T-cell (primary cell): ENCODE data around the gene ARSB. TPM values are rescaled to one million over a fixed set of nuclear protein-coding genes. Genes with fewer than 3 reads are reported as not detected.
"Not testable (repeated sequence)": the region's sequence is repeated elsewhere in the genome, so short reads cannot be mapped to it uniquely, and the experiment has no call there.

ENCODE experiments used
- ATAC-seq, 4 experiments: fragments of 200-7000 bp in 3 of 4; fragments of 150-1000 bp in 1 of 4; cut with Tn5 transposase; replicated peaks in 1 of 4; 1 replicate in 3 of 4; 2 replicates in 1 of 4; pipeline ENCODE4 v1.10.0; 2021; ENCODE audit warnings: moderate library complexity in 3 of 4, mild to moderate bottlenecking in 2 of 4, moderate number of reproducible peaks in 1 of 4
- CTCF ChIA-PET, 2 donors: fragments of 300-600 bp; sonication (Branson Sonifier 250); formaldehyde crosslinking; loops; one replicate each; lab custom pipeline; 2022; ENCODE audit warnings: antibody characterized with exemption in 2 of 2; lab: Charles Lee
- POLR2A ChIA-PET, 2 donors: fragments of 300-600 bp; sonication (Branson Sonifier 250); formaldehyde crosslinking; loops; one replicate each; lab custom pipeline; 2022; ENCODE audit warnings: antibody characterized with exemption in 2 of 2; lab: Charles Lee
- DNase-seq, 35 experiments: peaks; one replicate each; pipeline versions ENCODE4 v3.0.0 to v3.0.0-alpha.2; 2013 to 2023
- H3K27ac ChIP-seq: one replicate; pipeline ENCODE4 v1.5.1; 2013; ENCODE audit warnings: low read length
- H3K27me3 ChIP-seq, 2 experiments: replicated peaks in 1 of 2; 1 replicate in 1 of 2; 2 replicates in 1 of 2; pipeline versions ENCODE4 v1.6.1 to v1.7.0; 2013; ENCODE audit warnings: low read length in 1 of 2, mixed read lengths in 1 of 2; ENCODE audit not compliant: control insufficient read depth in 2 of 2, insufficient read depth in 2 of 2; ENCODE audit errors: extremely low read depth in 1 of 2
- H3K36me3 ChIP-seq, 2 donors: 1 replicate in 1 of 2; 2 replicates in 1 of 2; pipeline versions ENCODE4 v1.6.1 to v1.7.0; 2013; ENCODE audit warnings: low read length in 1 of 2; ENCODE audit not compliant: control insufficient read depth in 2 of 2, insufficient read depth in 1 of 2; ENCODE audit errors: extremely low read depth in 1 of 2
- H3K4me1 ChIP-seq, 2 experiments: 1 replicate in 1 of 2; 2 replicates in 1 of 2; pipeline versions ENCODE4 v1.6.1 to v1.7.0; 2013; ENCODE audit warnings: low read length in 2 of 2, mixed read lengths in 1 of 2; ENCODE audit not compliant: insufficient read depth in 2 of 2, control insufficient read depth in 1 of 2; ENCODE audit errors: extremely low read depth in 1 of 2
- H3K4me3 ChIP-seq, 2 donors: 1 replicate in 1 of 2; 2 replicates in 1 of 2; pipeline versions ENCODE4 v1.5.1 to v1.7.0; 2013; ENCODE audit warnings: mild to moderate bottlenecking in 2 of 2, low read length in 1 of 2, moderate library complexity in 1 of 2; ENCODE audit not compliant: control insufficient read depth in 1 of 2; ENCODE audit errors: extremely low read depth in 1 of 2
- H3K9me3 ChIP-seq: 2 replicates; pipeline ENCODE4 v1.7.0; 2013
- H3K27ac Mint-ChIP-seq, 2 donors: one replicate each; pipeline ENCODE4 v1.8.0; 2020 to 2021; ENCODE audit warnings: mild to moderate bottlenecking in 2 of 2, mixed read lengths in 2 of 2
- H3K27me3 Mint-ChIP-seq, 2 donors: one replicate each; pipeline ENCODE4 v1.8.0; 2021 to 2022; ENCODE audit warnings: mixed read lengths in 2 of 2
- H3K36me3 Mint-ChIP-seq: one replicate; pipeline ENCODE4 v1.8.0; 2021; ENCODE audit warnings: mixed read lengths
- H3K4me1 Mint-ChIP-seq, 3 donors: one replicate each; pipeline ENCODE4 v1.8.0; 2020 to 2022; ENCODE audit warnings: mixed read lengths in 3 of 3, mild to moderate bottlenecking in 1 of 3
- H3K4me3 Mint-ChIP-seq, 3 donors: one replicate each; pipeline ENCODE4 v1.8.0; 2020 to 2022; ENCODE audit warnings: mild to moderate bottlenecking in 3 of 3, mixed read lengths in 3 of 3, moderate library complexity in 3 of 3
- H3K9me3 Mint-ChIP-seq, 3 donors: one replicate each; pipeline ENCODE4 v1.8.0; 2020 to 2022; ENCODE audit warnings: mixed read lengths in 3 of 3
- WGBS: methylation state at CpG from one replicate; pipeline ENCODE4 v1.1.5; 2013; ENCODE audit warnings: missing lambda C conversion rate; ENCODE audit not compliant: insufficient coverage; 5-methylcytosine and 5-hydroxymethylcytosine counted together
- total RNA-seq, 35 experiments: library from RNA in 6 of 35; stranded (reverse) in 6 of 35; fragments of 120-200 nt in 1 of 35; gene quantifications; one replicate each; pipeline versions ENCODE4 v1.2.1 to v1.2.4 and lab custom pipeline; 2013 to 2026

The ARSB gene
- total RNA-seq, 5 donors from 2014 or later (not counting 1 experiment from before 2014, with no cell fraction given): 5.6 to 7.1 (median 6.9) TPM

GRCh38 chr5:78732721-78733120 lies 252.4 kb downstream of the ARSB start:
- POLR2A ChIA-PET, H3K4me1 Mint-ChIP-seq, H3K27me3 ChIP-seq, H3K27ac Mint-ChIP-seq, H3K4me3 Mint-ChIP-seq, DNase-seq, H3K9me3 ChIP-seq, H3K4me3 ChIP-seq, H3K36me3 ChIP-seq, H3K27me3 Mint-ChIP-seq, CTCF ChIA-PET, H3K4me1 ChIP-seq, H3K36me3 Mint-ChIP-seq, ATAC-seq, H3K27ac ChIP-seq, H3K9me3 Mint-ChIP-seq: not testable (repeated sequence)
- no CpG with 5 or more reads among the region's 6 CpGs for WGBS

GRCh38 chr5:78731884-78732283 lies 253.2 kb downstream of the ARSB start:
- H3K27me3 ChIP-seq: no peaks in the 10 kb centered on the region
- DNase-seq (no peak), ATAC-seq (no peak)
- Mint-ChIP-seq H3K27me3 (peaks cover 0 to 6% of the 10 kb centered on the region in 2 donors), H3K36me3 (no peaks in the 10 kb centered on the region), H3K4me3 (no peak overlapping the region), H3K27ac (no peak overlapping the region), H3K9me3 (peaks cover 0 to 4% (median 4%) of the 10 kb centered on the region in 3 donors), H3K4me1 (no peaks in the 10 kb centered on the region)
- H3K36me3 ChIP-seq: no peaks in the 10 kb centered on the region
- H3K27ac ChIP-seq: no peak overlapping the region
- no peaks in the 10 kb centered on the region for H3K9me3 ChIP-seq
- WGBS: no CpG with 5 or more reads among the region's 2 CpGs
- no peak overlapping the region for H3K4me3 ChIP-seq
- CTCF ChIA-PET: no interaction called here
- POLR2A ChIA-PET: no interaction called here
- H3K4me1 ChIP-seq: no peaks in the 10 kb centered on the region

DNA sequence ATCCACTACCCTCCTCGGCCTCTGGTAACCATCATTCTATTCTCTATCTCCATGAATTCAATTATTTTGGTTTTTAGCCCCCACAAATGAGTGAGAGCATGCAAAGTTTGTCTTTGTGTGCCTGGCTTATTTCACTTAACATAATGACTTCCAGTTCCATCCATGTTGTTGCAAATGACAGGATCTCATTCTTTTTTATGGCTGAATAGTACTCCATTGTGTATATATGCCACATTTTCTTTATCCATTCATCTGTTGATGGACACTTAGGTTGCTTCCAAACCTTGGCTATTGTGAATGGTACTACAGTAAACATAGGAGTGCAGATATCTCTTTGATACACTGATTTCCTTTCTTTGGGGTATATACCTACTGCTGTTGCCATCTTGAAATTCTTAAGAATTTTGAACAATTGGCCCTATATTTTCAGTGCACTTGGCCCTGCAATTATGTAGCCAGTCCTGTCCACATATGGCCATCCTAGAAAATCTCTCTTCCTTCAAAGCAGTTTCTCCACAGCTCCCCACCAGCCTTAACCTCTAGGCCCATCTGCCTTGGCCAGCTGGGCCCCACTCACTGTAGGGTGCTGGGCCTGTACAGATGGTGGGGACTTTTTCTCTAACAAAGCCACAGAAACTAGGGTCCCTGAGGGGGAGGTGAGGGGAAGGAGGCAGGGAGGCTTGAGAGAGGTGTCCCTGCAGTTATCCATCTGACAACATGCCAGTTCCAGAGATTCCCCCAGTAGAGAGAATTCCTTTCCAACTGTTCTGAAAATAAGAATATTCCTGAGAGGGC lies 254.6 kb downstream of the ARSB start:
- H3K36me3 ChIP-seq: no peaks in the 10 kb centered on the region
- H3K4me1 Mint-ChIP-seq: no peaks in the 10 kb centered on the region
- H3K4me1 ChIP-seq: no peaks in the 10 kb centered on the region
- H3K4me3 Mint-ChIP-seq: no peak overlapping the region
- H3K27ac Mint-ChIP-seq: no peak overlapping the region
- H3K27me3 Mint-ChIP-seq: peaks cover 0 to 3% of the 10 kb centered on the region in 2 donors
- no peaks in the 10 kb centered on the region for H3K9me3 ChIP-seq
- peaks cover 0 to 4% (median 4%) of the 10 kb centered on the region in 3 donors for H3K9me3 Mint-ChIP-seq
- H3K27ac ChIP-seq: no peak overlapping the region
- POLR2A ChIA-PET: no interaction called here
- H3K27me3 ChIP-seq: no peaks in the 10 kb centered on the region
- DNase-seq (no peak), ATAC-seq (no peak)
- no peak overlapping the region for H3K4me3 ChIP-seq
- no peaks in the 10 kb centered on the region for H3K36me3 Mint-ChIP-seq
- WGBS: 80% methylated on average over 1 of the region's 1 CpG
- CTCF ChIA-PET: no interaction called here

GRCh38 chr5:78727786-78728761 lies 257.0 kb downstream of the ARSB start:
- ChIA-PET CTCF (interaction anchor here in 1 of 2 donors (0.6 kb wide), 1 partner anchor 297 kb away, joined by 4 read pairs; no protein-coding TSS in a partner anchor), POLR2A (interaction anchor here in 1 of 2 donors (0.7 kb wide), 1 partner anchor 11 kb away, joined by 4 read pairs; no protein-coding TSS in a partner anchor)
- ATAC-seq (no peak), DNase-seq (peak in 1 of 35 experiments; percentile 9)
- Mint-ChIP-seq H3K27me3 (peaks cover 0 to 3% of the 10 kb centered on the region in 2 donors), H3K4me3 (no peak overlapping the region), H3K4me1 (peaks cover 0 to 3% (median 0%) of the 10 kb centered on the region in 3 donors), H3K9me3 (peaks cover 0 to 4% (median 4%) of the 10 kb centered on the region in 3 donors), H3K36me3 (no peaks in the 10 kb centered on the region), H3K27ac (no peak overlapping the region)
- Histone ChIP-seq H3K4me1 (no peaks in the 10 kb centered on the region), H3K4me3 (no peak overlapping the region), H3K27me3 (no peaks in the 10 kb centered on the region), H3K36me3 (no peaks in the 10 kb centered on the region), H3K27ac (no peak overlapping the region), H3K9me3 (no peaks in the 10 kb centered on the region)
- WGBS: 93% methylated on average over 3 of the region's 7 CpGs

Other genes with a start within 250 kb of the ARSB start
- 1 to 10 TPM in 2 of 5 donors, under 1 TPM in 3; 0.43 to 2.7 (median 0.70) TPM for gene DMGDH, start 84.4 kb upstream of the ARSB start, total RNA-seq
- gene BHMT2, start 84.5 kb upstream of the ARSB start, total RNA-seq: under 1 TPM in 2 of 5 donors, not detected in 3; 0.19 to 0.38 TPM
- gene BHMT, start 126.5 kb upstream of the ARSB start, total RNA-seq: 1 to 10 TPM in 1 of 5 donors, under 1 TPM in 2, not detected in 2; 0.38 to 1.6 (median 0.76) TPM